ENCODE measurements around the gene EMC8. TPM values are rescaled to one million over a fixed set of nuclear protein-coding genes. Genes with fewer than 3 reads are reported as not detected.

Gene EMC8
- total and polyA plus RNA-seq, 2 of the 8 experiments (the other 6 are each of a cell fraction or from before 2014, with no cell fraction given), result 52.2 to 69.7 TPM

GRCh38 chr16:85834741-85835140, 35.4 kb upstream of the EMC8 start:
- ChIA-PET CTCF (ENCODE audit: partially characterized antibody) (interaction anchor here (6.9 kb wide), 1 partner anchor 14 kb away, joined by 51 read pairs; no protein-coding TSS in a partner anchor), POLR2A (ENCODE audit: partially characterized antibody) (no interaction called here)
- Histone ChIP-seq H4K8ac (ENCODE audit: extremely low read depth, insufficient read depth, low read length) (no peak overlapping the region), H3K23ac (ENCODE audit: insufficient read length) (no peak overlapping the region), H2AFZ (ENCODE audit: low read length) (no peak overlapping the region), H2BK120ac (replicated peaks; ENCODE audit: low read depth, low read length) (no peak overlapping the region), H3K79me2 (ENCODE audit: control insufficient read depth in 1 of 2, insufficient read depth in 2 of 2, low read length in 2 of 2) (no peaks in the 10 kb centered on the region), H3K4me1 (replicated peaks in 1 of 4; ENCODE audit: control insufficient read depth in 3 of 4, insufficient read depth in 4 of 4, low read length in 3 of 4) (peaks cover 0 to 2% (median 0%) of the 10 kb centered on the region in 4 experiments; a peak in 1 of 7 replicates), H3K9me3 (ENCODE audit: insufficient read depth in 2 of 2, low read depth in 1 of 2, low read length in 1 of 2) (peaks cover 0 to 10% of the 10 kb centered on the region in 2 experiments; a peak in 2 of 4 replicates), H3K27ac (ENCODE audit: low read depth, low read length) (no peak overlapping the region), H4K20me1 (replicated peaks in 1 of 2; ENCODE audit: control insufficient read depth in 1 of 2, insufficient read depth in 2 of 2, low read length in 2 of 2) (no peaks in the 10 kb centered on the region), H3K79me1 (ENCODE audit: low read depth, low read length) (no peaks in the 10 kb centered on the region), H3K23me2 (ENCODE audit: low read depth, low read length) (no peaks in the 10 kb centered on the region), H3K4me2 (ENCODE audit: insufficient read depth in 1 of 2, low read depth in 2 of 2, low read length in 2 of 2) (no peak overlapping the region), H3K36me3 (ENCODE audit: control insufficient read depth in 2 of 4, insufficient read depth in 4 of 4, low read length in 3 of 4) (no peaks in the 10 kb centered on the region), H3K18ac (ENCODE audit: extremely low read depth, low read length) (no peak overlapping the region), H3K9ac (replicated peaks in 1 of 4; ENCODE audit: extremely low read depth in 1 of 4, low read depth in 3 of 4, low read length in 3 of 4) (no peak overlapping the region), H2BK5ac (ENCODE audit: low read depth, low read length) (no peak overlapping the region), H3K27me3 (replicated peaks in 1 of 4; ENCODE audit: control insufficient read depth in 3 of 4, extremely low read depth in 1 of 4, insufficient read depth in 3 of 4, low read length in 3 of 4) (no peaks in the 10 kb centered on the region; a peak in 2 of 7 replicates), H2BK12ac (ENCODE audit: low read depth, low read length) (no peak overlapping the region), H2BK20ac (ENCODE audit: low read length) (no peak overlapping the region), H2BK15ac (ENCODE audit: low read length) (no peak overlapping the region), H3K14ac (ENCODE audit: insufficient read length) (no peak overlapping the region), H3K56ac (replicated peaks; ENCODE audit: insufficient read length, low read depth, low read length) (no peak overlapping the region), H3K4me3 (ENCODE audit: extremely low read depth in 1 of 4, insufficient read depth in 2 of 4, low read depth in 3 of 4, low read length in 4 of 4) (no peak overlapping the region), H3K4ac (replicated peaks; ENCODE audit: insufficient read length, low read depth, low read length) (no peak overlapping the region), H2AK5ac (ENCODE audit: low read depth, low read length) (no peak overlapping the region), H4K91ac (replicated peaks; ENCODE audit: insufficient read length, low read length) (no peak overlapping the region), H4K5ac (ENCODE audit: insufficient read length, low read depth, low read length) (no peak overlapping the region)
- DNase-seq (ENCODE audit: low read depth in 1 of 2, low spot score in 2 of 2) (no peak), FAIRE-seq (no peak)
- TF ChIP-seq CTBP2 (IDR thresholded peaks at IDR 0.05; ENCODE audit: borderline replicate concordance, insufficient read depth, insufficient read length, low read length) (no peak), GTF2F1 (IDR thresholded peaks at IDR 0.05; ENCODE audit: borderline replicate concordance, low read depth, low read length) (no peak), CHD2 (IDR thresholded peaks at IDR 0.05; ENCODE audit: low read length) (no peak)
- 88% methylated on average over 4 of the region's 5 CpGs; no CpG with 5 or more reads in 1 of the 2 experiments for WGBS, 2 experiments (ENCODE audit: extremely low coverage in 1 of 2, insufficient coverage in 1 of 2, insufficient read length in 1 of 2, insufficient replicate concordance in 2 of 2, low coverage in 1 of 2, low lambda C conversion rate in 2 of 2, missing lambda C conversion rate in 1 of 2)

Data from H1 (cell line).